Measurements from ENCODE around the gene DOCK3. TPM values are rescaled to one million over a fixed set of nuclear protein-coding genes. Genes with fewer than 3 reads are reported as not detected.

The DOCK3 gene
- total RNA-seq, 1 experiment from 2014 or later, result 0.14 TPM

- H3K27me3 Mint-ChIP-seq (ENCODE audit: insufficient read depth, unreplicated experiment), result no peaks in the 10 kb centered on the region
- TF ChIP-seq, protein P1, sequence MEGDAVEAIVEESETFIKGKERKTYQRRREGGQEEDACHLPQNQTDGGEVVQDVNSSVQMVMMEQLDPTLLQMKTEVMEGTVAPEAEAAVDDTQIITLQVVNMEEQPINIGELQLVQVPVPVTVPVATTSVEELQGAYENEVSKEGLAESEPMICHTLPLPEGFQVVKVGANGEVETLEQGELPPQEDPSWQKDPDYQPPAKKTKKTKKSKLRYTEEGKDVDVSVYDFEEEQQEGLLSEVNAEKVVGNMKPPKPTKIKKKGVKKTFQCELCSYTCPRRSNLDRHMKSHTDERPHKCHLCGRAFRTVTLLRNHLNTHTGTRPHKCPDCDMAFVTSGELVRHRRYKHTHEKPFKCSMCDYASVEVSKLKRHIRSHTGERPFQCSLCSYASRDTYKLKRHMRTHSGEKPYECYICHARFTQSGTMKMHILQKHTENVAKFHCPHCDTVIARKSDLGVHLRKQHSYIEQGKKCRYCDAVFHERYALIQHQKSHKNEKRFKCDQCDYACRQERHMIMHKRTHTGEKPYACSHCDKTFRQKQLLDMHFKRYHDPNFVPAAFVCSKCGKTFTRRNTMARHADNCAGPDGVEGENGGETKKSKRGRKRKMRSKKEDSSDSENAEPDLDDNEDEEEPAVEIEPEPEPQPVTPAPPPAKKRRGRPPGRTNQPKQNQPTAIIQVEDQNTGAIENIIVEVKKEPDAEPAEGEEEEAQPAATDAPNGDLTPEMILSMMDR (IDR thresholded peaks at IDR 0.05; ENCODE audit: unreplicated experiment), result no peak
- H3K36me3 Mint-ChIP-seq (ENCODE audit: insufficient read depth, unreplicated experiment), result no peaks in the 10 kb centered on the region
- intact Hi-C loops (cut with micrococcal nuclease), result no loop called here
- ChIA-PET CTCF (no interaction called here), POLR2A (no interaction called here)
- no peak overlapping the region for H3K27ac Mint-ChIP-seq (ENCODE audit: low read depth, unreplicated experiment)
- no peak overlapping the region for H3K4me3 Mint-ChIP-seq (ENCODE audit: unreplicated experiment)
- no peaks in the 10 kb centered on the region for H3K4me1 Mint-ChIP-seq (ENCODE audit: insufficient read depth, unreplicated experiment)
- DNase-seq (ENCODE audit: unreplicated experiment), result no peak
- no peaks in the 10 kb centered on the region for H3K9me3 Mint-ChIP-seq (ENCODE audit: unreplicated experiment)
- no TSS peak for BruUV-seq (replicated peaks)
Measured at GRCh38 chr3:50737193-50737905, 62.6 kb downstream of the DOCK3 start.

DNA sequence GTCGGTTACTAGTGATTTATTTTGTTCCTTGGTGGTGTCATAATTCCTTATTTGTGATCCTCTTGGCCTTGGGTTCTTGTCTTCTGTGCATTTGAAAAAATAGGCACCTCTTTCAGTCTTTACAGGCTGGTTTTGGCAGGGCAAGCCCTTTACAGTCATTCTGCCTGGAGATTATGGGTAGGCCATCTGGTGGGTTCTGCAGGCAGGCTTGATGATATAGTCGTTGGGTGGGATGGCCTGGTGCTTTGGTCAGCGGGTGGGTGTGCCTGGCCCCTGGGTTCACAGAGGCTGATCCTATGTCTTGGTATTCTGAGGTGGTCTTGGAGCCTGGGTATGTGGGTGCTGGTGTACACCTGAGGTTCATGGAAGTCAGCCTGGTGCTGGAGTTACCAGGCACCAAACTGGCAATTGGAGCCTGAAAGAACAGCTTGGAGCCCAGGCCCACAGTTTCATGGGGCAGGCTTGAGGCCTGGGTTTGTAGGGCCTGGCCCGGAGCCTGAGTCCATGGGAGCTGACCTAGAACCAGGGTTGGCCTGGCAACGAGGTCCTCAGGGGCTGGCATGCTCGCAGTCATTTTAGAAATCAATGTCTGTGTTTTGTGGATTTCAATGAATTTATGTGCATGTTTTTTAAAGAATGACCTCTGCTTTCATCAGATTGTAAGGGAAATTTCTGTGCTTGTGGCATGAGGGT, 63.3 kb downstream of the DOCK3 start:
- intact Hi-C loops (cut with micrococcal nuclease), result no loop called here

GRCh38 chr3:50743643-50744042, 68.9 kb downstream of the DOCK3 start:
- no peaks in the 10 kb centered on the region for H3K4me1 Mint-ChIP-seq (ENCODE audit: insufficient read depth, unreplicated experiment)
- intact Hi-C loops (cut with micrococcal nuclease), result no loop called here
- no peaks in the 10 kb centered on the region for H3K27me3 Mint-ChIP-seq (ENCODE audit: insufficient read depth, unreplicated experiment)
- BruUV-seq (replicated peaks), result no TSS peak
- no peak overlapping the region for H3K27ac Mint-ChIP-seq (ENCODE audit: low read depth, unreplicated experiment)
- TF ChIP-seq, protein P1 (IDR thresholded peaks at IDR 0.05; ENCODE audit: unreplicated experiment), result no peak
- ChIA-PET POLR2A (no interaction called here), CTCF (no interaction called here)
- no peaks in the 10 kb centered on the region for H3K9me3 Mint-ChIP-seq (ENCODE audit: unreplicated experiment)
- H3K4me3 Mint-ChIP-seq (ENCODE audit: unreplicated experiment), result no peak overlapping the region
- H3K36me3 Mint-ChIP-seq (ENCODE audit: insufficient read depth, unreplicated experiment), result peaks cover 6% of the 10 kb centered on the region
- DNase-seq (ENCODE audit: unreplicated experiment), result no peak

More for the DNA sequence above, 63.3 kb downstream of the DOCK3 start:
- H3K4me1 Mint-ChIP-seq (ENCODE audit: insufficient read depth, unreplicated experiment), result no peaks in the 10 kb centered on the region
- H3K27ac Mint-ChIP-seq (ENCODE audit: low read depth, unreplicated experiment), result no peak overlapping the region
- no peak for DNase-seq (ENCODE audit: unreplicated experiment)
- TF ChIP-seq, protein P1 (IDR thresholded peaks at IDR 0.05; ENCODE audit: unreplicated experiment), result no peak
- H3K4me3 Mint-ChIP-seq (ENCODE audit: unreplicated experiment), result no peak overlapping the region
- no peaks in the 10 kb centered on the region for H3K27me3 Mint-ChIP-seq (ENCODE audit: insufficient read depth, unreplicated experiment)
- no peaks in the 10 kb centered on the region for H3K9me3 Mint-ChIP-seq (ENCODE audit: unreplicated experiment)
- ChIA-PET CTCF (no interaction called here), POLR2A (no interaction called here)
- no TSS peak for BruUV-seq (replicated peaks)
- no peaks in the 10 kb centered on the region for H3K36me3 Mint-ChIP-seq (ENCODE audit: insufficient read depth, unreplicated experiment)

GRCh38 chr3:50749822-50750221, 75.1 kb downstream of the DOCK3 start:
- H3K36me3 Mint-ChIP-seq (ENCODE audit: insufficient read depth, unreplicated experiment), result peaks cover 6% of the 10 kb centered on the region
- H3K27me3 Mint-ChIP-seq (ENCODE audit: insufficient read depth, unreplicated experiment), result no peaks in the 10 kb centered on the region
- TF ChIP-seq, protein P1 (IDR thresholded peaks at IDR 0.05; ENCODE audit: unreplicated experiment), result no peak
- H3K27ac Mint-ChIP-seq (ENCODE audit: low read depth, unreplicated experiment), result no peak overlapping the region
- ChIA-PET POLR2A (no interaction called here), CTCF (no interaction called here)
- no TSS peak for BruUV-seq (replicated peaks)
- H3K4me1 Mint-ChIP-seq (ENCODE audit: insufficient read depth, unreplicated experiment), result no peaks in the 10 kb centered on the region
- H3K9me3 Mint-ChIP-seq (ENCODE audit: unreplicated experiment), result no peaks in the 10 kb centered on the region
- no peak overlapping the region for H3K4me3 Mint-ChIP-seq (ENCODE audit: unreplicated experiment)
- intact Hi-C loops (cut with micrococcal nuclease), result no loop called here
- no peak for DNase-seq (ENCODE audit: unreplicated experiment)
